LNCAP (cell line): ENCODE data around the gene LUZP2.

Experiments used
- TF ChIP-seq, protein P1 (sequence below): fragments of 450-650 bp; IDR thresholded peaks from 2 replicates; pipeline ENCODE4 v1.5.1; 2017; ENCODE audit warnings: mild to moderate bottlenecking

The LUZP2 gene

DNA sequence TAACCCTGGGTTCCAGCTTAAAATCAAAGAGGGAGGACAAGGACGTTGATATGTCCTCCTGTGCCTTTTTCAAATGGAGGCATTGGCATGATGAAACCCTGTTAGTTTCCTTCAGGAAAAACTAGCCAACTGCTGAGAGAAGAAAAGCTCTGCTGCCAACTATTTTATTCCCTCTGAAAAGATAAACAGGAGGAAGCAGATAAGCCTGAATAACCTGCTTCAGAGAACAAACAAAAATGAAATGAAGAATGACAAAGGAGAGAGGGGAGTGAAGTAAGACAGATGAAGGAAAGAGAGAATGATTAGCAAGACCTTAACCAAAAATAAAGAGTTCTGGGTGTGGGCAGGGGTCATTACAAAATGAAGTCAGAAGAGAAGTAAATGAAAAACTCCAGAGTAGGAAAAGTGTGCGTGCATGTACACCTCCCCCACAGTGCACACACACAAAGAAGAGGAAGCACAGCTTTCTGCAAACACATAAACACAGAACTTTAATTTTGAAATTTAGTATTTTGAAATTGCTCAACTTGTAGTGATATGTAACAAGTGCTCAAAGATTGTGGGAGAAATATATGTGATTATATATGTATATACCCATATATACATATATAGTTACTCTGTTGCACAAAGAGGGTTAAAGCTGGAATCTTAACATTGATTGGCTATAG lies 332.2 kb downstream of the LUZP2 start:
- TF ChIP-seq, protein P1, sequence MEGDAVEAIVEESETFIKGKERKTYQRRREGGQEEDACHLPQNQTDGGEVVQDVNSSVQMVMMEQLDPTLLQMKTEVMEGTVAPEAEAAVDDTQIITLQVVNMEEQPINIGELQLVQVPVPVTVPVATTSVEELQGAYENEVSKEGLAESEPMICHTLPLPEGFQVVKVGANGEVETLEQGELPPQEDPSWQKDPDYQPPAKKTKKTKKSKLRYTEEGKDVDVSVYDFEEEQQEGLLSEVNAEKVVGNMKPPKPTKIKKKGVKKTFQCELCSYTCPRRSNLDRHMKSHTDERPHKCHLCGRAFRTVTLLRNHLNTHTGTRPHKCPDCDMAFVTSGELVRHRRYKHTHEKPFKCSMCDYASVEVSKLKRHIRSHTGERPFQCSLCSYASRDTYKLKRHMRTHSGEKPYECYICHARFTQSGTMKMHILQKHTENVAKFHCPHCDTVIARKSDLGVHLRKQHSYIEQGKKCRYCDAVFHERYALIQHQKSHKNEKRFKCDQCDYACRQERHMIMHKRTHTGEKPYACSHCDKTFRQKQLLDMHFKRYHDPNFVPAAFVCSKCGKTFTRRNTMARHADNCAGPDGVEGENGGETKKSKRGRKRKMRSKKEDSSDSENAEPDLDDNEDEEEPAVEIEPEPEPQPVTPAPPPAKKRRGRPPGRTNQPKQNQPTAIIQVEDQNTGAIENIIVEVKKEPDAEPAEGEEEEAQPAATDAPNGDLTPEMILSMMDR = no peak

DNA sequence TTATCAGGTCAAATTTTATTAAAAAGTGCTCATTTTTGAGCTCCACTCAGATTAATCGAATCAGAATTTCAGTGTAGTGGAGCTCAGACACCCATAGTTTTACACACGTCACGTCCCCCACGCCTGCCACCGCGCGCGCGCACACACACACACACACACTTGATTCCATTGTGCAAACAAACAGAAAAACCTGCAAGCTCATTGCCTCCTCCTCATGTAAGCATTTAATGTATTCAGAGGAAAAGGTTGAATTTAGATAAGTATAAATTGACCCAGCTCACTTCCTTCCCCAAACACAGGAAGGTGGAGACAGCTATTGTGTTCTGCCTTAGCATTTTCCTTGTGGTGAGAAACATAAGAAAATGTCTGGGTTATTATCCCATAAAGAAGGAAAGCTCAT lies 336.7 kb downstream of the LUZP2 start:
- TF ChIP-seq, protein P1 = no peak

DNA sequence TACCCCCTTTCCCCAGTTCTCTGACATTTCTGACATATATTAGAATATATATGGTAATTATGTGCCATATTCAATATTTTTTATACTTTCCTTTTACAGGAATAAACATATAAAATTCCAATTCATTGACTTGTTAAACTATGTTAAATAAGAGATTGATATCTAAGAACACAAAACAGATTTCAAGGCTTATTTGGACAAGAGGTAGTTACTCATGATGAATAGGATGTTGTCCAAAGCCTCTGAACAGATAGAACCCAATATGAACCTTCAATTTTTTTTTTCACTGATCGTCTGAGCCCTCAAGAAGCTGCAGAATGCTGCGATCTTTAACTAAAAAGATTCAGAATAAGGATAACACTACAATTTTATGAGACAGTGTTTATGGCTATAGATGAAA lies 340.3 kb downstream of the LUZP2 start:
- TF ChIP-seq, protein P1 = no peak

DNA sequence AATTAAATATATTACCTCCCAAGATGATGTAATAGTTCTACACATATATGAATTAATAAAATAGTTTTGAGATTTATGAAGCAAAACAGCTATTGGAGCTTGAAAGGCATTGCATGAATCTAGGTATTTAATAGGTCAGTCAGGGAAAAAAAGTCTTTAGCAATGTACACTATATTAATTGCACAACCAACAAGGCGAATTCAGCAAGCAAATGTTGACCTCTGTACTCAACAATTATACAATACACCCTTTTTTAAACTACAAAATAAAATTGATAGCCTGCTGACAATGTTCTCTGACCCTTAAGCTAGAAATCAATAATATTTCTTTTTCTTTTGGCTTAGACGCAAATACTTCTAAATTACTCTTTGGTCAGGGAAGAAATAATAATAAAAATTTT lies 345.5 kb downstream of the LUZP2 start:
- TF ChIP-seq, protein P1 = no peak

DNA sequence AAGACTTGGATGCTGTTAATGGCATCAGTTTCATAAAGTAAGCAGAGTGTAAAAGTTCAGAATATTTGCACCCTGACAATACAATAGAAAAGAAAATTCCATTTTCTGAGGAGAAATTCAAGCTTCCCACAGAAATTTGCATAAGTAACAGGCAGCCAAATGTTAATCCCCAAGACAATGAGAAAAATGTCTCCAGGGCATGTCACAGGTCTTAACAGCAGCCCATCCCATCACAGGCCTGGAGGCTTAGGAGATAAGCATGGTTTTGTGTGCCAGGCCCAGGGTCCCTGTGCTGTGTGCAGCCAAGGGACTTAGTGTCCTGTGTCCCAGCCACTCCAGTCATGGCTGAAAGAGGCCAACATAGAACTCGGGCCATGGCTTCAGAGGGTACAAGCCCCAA lies 347.6 kb downstream of the LUZP2 start:
- TF ChIP-seq, protein P1 = no peak

DNA sequence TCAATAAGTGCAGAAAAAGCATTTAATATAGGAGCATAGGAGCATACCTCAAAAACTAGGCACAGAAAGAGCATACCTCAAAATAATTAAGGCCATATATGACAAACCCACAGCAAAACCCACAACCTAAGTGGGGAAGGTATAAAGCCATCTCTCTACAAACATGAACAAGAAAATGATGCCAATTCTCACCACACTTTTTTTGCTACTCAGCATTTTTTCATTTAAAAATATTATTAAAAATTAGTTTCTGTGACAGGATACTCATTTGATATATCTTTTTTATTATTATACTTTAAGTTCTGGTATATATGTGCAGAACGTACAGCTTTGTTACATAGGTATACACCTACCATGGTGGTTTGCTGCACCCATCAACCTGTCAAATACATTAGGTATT lies 352.0 kb downstream of the LUZP2 start:
- TF ChIP-seq, protein P1 = no peak

DNA sequence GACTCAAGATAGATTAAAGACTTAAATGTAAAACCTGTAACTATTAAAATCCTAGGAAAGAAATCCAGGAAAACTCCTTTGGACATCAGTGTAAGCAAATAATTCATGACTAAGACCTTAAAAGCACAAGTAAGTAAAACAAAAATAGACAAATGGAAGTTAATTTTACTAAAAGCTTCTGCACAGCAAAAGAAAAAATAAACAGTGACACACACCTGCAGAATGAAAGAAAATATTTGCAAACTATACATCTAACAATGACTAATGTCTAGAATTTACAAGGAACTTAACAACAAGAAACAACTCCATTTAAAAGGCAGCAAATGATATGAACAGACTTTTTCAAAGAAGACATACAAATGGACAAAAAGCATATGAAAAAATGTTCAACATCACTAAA lies 359.1 kb downstream of the LUZP2 start:
- TF ChIP-seq, protein P1 = no peak

DNA sequence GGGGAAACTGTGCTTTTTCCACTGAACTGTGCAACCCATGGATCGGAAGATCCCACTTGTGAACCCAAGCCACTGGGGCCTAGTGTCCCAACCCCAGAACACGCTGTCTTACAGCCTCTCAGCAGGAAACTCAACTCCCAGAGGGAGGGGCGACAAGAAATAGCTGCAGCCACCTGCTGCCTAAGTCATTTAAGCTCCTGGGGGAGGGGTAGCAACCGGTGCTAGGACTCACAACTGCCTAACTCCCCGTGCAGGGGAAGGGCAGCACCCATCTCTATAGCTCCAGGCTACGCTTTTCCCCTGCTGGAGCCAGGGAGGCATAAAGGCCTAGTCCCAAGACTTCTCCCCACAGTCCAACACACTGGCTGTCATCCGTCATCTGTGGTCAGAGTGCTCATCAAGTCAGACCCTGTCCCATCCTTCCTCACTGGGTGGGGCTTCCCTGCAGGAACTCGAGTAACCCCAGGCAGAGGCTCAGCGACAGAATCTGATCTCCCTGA lies 363.0 kb downstream of the LUZP2 start:
- TF ChIP-seq, protein P1 = no peak
